ENCODE data around the gene VNN1.

Gene VNN1, protein sequence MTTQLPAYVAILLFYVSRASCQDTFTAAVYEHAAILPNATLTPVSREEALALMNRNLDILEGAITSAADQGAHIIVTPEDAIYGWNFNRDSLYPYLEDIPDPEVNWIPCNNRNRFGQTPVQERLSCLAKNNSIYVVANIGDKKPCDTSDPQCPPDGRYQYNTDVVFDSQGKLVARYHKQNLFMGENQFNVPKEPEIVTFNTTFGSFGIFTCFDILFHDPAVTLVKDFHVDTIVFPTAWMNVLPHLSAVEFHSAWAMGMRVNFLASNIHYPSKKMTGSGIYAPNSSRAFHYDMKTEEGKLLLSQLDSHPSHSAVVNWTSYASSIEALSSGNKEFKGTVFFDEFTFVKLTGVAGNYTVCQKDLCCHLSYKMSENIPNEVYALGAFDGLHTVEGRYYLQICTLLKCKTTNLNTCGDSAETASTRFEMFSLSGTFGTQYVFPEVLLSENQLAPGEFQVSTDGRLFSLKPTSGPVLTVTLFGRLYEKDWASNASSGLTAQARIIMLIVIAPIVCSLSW

DNA sequence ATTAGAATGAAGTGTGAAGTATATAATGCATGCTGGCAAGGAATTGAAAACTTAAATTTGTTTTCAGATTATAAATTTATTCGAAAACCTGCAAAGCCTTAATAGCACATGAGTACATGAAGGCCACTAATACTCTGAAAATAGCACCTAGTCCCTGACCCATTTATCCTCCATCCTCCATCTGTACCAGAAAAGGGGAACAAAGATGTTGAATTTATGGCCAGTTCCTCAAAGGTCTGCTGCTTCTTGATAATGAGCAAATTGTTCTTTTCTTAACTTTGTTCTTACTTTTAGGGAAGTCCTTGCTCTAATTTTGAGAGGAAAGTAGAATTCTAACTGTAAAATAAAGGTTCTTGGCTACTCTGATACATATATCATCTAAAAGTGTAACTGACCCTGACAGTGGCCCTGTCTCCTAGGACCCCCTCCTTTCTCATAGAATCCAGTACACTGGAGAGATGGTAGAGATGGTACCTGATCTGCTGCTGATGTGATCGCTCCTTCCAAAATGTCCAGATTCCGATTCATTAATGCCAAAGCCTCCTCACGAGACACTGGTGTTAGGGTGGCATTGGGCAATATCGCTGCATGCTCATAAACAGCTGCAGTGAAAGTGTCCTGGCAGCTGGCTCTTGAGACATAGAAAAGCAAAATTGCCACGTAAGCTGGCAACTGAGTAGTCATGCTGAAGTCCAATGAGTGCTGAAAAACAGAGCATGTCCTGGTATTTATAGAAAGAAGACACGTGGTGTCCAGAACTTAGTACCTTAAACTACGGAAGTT, at the start of gene VNN1:
Gene VNN1 (minus strand): TSS at position 704 of the 783 bp plus-strand sequence. CDS start 20 bp downstream, at position 684.
- no peak for DNase-seq (ENCODE audit: low read depth in 2 of 3, low spot score in 2 of 3)

DNA sequence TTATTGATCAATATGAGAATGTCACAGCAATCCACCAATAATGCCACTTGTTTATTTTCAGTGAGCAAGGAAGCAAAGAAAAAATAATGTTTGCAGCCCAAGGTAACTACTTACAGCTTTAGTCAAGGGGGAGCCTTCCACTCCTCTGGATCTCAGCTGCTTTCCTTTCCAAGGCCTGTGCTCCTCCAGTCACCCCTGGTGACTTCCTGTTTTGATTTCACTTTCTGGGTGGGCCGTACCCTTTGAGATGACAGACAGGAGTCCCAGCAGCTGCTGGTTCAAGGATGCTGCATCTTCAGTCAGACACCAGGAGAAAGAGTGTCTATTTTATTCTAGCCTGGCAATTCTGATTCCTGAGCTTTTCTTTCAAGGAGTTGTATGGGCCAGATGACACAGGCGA, 49.4 kb upstream of the VNN1 start:
- DNase-seq (ENCODE audit: low read depth in 2 of 3, low spot score in 2 of 3), result no peak

DNA sequence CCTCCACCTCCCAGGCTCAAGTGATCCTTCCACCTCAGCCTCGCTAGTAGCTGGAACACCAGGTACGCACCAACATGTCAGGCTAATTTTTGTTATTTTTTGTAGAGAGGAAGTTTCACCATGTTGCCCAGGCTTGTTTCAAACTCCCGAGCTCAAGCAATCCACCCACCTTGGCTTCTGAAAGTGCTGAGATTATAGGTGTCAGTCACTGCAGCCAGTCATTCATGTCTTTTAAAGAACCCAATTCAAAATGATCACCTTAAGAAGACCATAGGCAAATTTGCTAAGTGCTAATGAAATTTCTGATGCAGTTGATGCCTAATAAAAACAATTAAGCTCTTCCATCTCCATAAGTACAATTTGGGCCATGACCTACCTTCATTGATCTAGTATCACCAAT, 46.4 kb upstream of the VNN1 start:
- no peak for DNase-seq (ENCODE audit: low read depth in 2 of 3, low spot score in 2 of 3)

DNA sequence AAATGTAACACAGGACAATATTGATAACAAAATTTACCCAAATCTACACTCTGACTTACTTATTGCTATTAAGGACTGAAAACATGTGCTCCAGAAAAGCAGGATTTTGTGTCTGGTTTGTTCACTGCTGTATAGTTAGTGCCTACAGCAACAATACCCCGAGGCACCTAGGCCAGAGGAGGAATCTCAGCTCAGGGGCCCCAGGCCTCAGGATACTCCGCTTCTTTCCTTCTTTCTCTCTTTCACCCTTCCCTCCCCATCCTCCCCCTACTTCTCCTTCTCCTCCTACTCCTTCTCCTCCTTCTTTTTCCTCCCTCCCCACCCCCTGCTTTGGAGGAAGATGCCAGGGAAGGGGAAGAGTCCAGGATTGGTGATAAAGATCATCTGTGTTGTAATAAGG, 44.8 kb upstream of the VNN1 start:
- DNase-seq (ENCODE audit: low read depth in 2 of 3, low spot score in 2 of 3), result no peak

DNA sequence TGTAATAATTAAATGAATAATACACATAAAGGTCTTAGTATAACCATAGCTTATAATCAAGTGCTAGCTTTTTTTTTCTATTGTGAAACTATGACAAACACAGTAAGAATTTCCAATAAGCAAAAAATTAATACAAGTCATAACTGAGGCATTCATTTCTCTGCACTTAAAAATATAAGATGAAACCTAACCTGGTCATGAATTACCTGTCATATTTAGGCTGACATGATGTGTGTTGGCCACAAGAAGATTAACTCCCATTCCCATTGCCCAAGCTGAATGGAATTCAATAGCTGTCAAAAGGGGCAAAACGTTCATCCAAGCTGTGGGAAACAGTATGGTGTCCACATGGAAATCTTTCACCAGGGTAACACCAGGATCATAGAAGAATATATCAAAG, 38.4 kb upstream of the VNN1 start:
- DNase-seq (ENCODE audit: low read depth in 2 of 3, low spot score in 2 of 3), result no peak

DNA sequence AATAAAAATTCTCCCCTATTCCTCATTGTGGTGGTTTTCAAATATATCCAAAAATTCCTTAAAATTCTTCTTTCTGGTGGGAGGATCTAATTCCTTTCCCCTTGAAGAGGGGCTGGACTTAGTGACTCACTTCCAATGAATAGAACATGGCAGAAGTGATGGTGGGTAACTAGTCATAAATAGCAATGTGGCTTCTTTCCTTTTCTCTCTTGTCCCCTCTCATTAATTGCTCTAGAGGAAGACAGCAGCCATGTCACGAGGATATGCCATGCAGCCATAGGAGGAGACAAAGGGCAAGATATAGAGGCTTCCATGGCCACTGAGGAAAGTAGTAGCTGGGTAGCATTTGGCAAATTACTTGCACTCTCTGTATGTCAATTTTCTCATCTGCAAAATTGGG, 38.0 kb upstream of the VNN1 start:
- DNase-seq (ENCODE audit: low read depth in 2 of 3, low spot score in 2 of 3), result no peak

DNA sequence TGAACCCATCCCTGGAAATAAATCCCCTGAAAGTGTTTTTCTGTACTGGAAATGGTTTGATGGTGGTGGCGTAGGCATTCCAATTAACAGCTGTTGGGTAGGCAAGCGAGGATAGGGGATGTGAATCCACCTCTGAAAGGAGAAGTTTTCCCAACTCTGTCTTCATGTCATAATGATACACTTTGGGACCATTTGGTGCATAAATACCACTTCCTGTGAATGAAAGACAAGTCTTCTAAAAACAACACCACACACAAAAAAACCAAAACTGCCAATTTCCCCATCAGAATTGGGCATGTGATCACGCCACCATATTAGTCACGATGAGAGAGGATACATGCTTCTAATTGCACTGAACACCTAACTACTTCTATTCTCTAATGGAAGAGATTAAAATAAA, 37.5 kb upstream of the VNN1 start:
- no peak for DNase-seq (ENCODE audit: low read depth in 2 of 3, low spot score in 2 of 3)

DNA sequence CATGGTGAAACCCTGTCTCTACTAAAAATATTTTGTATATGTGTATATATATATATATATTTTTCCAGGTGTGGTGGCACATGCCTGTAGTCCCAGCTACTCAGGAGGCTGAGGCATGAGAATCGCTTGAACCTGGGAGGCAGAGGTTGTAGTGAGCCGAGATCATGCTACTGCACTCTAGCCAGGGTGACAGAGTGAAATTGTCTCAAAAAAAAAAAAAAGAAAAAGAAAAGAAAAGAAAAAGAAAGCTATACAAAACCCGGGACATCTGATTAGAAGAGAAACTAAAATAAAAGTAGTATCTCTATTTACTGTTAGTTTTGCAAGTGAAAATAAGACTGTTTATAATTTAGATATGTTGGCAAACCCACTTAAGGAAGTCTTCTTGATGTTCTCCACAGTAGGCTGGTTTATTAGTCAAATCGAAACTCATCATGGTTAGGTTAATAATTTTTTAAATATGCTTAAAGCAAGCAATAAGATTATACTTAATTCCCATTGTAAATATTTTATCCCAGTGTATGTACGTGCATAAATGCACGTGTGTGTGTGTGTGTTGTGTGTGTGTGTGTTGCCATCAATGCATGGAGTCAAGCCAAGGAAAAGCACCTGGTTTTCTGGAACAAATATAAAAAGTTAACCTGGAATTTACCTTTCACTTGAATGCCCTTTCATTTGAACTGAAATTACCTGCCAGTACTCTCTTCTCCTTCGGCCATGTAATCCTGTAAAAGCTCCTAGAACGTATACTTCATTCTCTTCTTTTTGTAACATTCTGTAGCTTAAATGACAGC, 36.8 kb upstream of the VNN1 start:
- no peak for DNase-seq (ENCODE audit: low read depth in 2 of 3, low spot score in 2 of 3)

DNA sequence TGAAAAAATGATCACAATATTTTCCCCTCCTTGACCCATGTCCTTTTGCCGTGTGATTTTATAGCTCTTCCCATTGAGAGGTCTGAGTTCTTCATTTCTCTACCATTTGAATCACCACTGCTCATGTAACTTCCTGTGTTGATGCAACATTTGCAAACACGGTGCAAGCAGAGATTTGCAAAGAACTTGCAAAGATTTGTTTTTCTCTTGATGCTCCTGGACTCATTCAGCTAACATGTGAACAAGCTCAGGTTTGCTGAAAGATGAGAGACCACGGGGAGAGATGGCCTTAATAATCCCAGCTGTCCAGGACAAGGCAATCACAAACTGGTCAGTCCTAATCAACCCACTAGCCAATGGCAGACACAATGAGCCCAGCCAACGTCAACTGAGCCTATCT, 35.3 kb upstream of the VNN1 start:
- no peak for DNase-seq (ENCODE audit: low read depth in 2 of 3, low spot score in 2 of 3)

DNA sequence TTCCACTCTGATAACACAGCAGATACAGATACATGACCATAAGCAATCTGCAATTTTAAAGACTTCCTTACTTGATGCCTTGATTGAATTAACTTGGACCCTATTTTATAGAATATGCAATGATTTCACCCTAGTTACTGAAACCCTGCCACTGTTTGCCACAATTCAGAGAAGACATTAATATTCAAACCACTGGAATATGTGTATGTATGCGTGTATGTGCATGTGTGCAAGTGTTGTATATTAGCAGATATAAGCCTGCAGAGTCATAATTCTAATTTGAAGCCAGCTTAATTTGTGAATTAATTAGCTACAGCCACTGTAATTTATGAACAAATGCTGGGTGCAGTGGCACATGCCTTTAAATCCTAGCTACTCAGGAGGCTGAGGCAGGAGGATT, 34.6 kb upstream of the VNN1 start:
- no peak for DNase-seq (ENCODE audit: low read depth in 2 of 3, low spot score in 2 of 3)

DNA sequence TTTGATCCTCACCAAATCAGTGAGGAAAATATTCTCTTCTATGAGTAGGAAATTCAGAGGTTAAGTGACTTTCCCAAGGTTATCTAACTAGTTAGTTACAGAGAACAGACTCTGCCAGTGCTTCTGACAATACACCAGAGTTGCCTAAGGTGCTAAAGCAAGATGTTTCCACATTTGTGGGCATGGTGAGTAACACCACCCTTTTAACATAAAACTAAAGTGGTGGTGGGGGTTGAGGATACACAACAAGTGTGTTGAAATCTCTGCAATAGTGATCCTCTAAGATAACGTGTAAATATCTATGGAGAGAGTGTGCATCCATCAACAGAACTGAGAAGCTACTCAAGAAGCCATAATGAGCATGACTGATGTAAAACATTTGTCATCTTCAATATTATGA, 32.2 kb upstream of the VNN1 start:
- no peak for DNase-seq (ENCODE audit: low read depth in 2 of 3, low spot score in 2 of 3)

DNA sequence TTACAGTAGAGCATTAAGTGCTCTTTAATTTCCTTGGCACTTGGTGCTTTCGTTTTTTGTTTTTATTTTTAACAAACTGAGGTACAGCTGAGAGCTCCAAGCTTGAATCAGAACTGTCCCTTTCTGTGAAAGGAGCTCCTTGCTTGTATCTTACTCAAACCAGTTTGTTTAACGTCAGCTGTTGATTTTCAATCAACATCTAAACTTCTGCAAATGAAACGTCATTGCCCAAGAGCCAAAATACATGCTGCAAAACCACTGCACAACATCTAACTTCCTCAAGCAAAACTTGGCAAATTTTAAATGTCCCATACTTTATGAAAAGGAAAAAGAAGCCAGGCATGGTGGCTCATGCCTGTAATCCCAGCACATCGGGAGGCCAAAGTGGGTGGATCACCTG, 28.6 kb upstream of the VNN1 start:
- no peak for DNase-seq (ENCODE audit: low read depth in 2 of 3, low spot score in 2 of 3)

DNA sequence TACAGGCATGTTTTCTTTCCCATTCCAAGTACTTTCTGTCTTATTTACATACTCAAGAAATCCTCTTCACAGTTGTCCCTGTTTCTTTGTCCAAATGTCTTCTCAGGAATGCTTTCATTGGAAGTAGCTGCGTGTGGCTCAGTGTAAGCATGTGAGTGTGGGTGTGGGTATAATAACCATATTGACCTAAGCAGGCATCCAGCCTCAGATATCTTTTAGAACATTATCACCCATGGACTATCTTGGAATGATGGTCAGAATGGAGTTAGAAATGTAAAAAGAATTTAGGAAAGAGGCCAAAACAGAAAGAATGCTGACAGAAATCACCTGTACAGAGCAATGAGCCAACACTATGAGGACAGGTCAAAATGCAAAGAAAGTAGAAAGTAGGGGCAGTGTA, 27.4 kb upstream of the VNN1 start:
- no peak for DNase-seq (ENCODE audit: low read depth in 2 of 3, low spot score in 2 of 3)

DNA sequence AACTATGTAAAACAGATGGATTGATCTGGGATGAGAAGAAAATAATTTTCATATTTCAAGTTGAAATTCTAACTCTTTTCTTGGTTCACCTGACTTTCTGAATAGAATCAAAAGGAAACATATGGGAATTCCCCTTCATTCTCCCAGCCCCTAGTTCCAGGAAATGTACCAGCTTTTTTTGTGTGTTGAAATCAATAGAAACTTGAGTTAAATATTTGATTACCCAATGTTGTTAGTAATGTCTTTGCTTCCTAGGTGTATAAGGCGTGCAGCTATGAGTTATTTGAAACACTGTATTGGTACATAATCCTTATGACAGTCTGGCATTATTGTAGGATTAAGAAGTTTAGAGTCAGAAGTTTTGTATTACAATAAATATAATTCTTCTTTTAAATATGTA, 22.4 kb upstream of the VNN1 start:
- DNase-seq (ENCODE audit: low read depth in 2 of 3, low spot score in 2 of 3), result no peak

DNA sequence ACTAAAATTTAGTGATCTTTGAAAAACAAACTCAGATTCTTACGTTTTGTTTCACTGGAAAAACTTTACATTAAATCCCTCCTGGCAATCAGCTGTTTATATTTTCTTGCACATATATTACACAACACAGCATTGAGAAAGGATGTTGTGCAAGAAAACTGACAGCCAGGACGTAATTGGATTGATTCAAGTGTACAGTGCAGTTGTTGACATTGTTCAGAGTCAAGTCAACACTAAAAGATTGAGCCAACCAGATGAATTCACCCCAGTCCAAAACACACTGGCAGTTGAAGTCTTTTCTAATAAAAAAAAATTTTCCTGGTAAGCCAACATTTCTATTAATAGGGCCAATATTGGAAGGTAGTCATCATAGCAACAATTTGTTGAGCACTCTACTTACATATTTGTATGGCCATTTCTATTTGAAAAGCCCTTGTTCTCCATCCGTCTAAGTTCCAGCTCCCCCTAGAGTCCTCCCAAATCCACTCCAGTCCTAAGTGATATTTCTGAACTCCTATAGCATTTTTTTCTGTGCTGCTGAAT, 20.9 kb upstream of the VNN1 start:
- DNase-seq (ENCODE audit: low read depth in 2 of 3, low spot score in 2 of 3), result no peak

DNA sequence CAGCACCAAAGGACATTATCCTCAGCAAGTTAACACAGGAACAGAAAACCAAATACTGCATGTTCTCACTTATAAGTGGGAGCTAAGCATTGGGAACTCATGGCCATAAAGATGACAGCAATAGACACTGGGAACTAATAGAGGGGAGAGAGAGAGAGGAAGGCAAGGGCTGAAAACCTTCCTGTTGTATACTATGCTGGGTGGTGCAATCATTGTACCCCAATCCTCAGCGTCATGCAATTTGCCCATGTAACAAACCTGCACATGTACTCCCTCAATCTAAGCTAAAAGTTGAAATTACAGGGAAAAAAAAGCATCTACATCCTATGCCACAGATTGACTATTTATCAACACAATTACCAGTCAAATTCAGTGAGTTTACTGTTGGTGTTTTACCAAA, 20.0 kb upstream of the VNN1 start:
- DNase-seq (ENCODE audit: low read depth in 2 of 3, low spot score in 2 of 3), result no peak

DNA sequence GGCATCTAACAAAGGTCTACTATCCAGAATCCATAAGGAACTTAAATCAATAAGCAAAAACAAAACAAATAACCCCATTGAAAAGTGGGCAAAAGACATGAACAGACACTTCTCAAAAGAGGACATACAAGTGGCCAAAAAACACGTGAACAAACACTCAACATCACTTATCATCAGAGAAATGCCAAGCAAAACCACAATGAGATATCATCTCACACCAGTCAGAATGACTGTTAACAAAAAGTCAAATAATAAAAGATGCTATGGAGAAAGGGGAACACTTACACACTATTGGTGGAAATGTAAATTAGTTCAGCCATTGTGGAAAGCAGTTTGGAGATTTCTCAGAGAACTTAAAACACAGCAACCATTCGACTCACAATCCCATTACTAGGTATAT, 19.4 kb upstream of the VNN1 start:
- DNase-seq (ENCODE audit: low read depth in 2 of 3, low spot score in 2 of 3), result no peak

DNA sequence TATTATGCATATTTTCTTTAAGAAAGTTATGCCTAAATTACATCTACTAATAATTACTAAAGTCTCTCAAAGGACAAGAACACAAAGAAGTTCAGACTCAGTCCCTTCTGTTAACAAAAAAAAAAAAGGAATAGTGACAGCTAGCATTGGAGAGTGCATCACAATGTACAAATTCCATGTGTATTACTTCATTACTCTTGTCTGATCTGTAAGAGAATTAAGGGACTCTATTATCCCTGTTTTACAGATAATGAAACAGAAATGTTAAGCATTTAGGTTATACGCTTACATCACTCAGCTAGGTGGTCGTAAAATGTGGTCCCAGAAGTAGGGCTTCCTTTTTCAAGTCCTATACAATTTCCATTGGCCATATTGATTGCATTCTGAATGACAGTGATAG, 17.2 kb upstream of the VNN1 start:
- no peak for DNase-seq (ENCODE audit: low read depth in 2 of 3, low spot score in 2 of 3)

DNA sequence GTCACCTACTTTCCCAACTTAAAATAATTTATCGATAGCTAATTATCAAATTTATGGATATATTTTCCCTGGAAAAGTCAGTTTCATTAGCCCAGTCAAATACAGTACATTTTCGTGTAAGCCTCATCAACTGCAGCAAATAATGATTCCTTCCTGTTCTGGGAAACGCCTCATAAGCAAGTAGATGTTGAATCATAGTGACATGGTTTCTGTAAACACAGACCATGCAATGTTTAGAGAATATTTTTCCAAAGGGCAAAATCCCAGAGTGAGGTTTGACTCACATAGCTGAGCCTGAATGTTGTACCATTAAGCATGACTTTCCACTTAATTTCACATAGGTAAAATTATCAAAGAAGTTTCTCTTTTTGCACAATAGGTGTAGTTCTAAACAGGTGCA, 16.7 kb upstream of the VNN1 start:
- DNase-seq (ENCODE audit: low read depth in 2 of 3, low spot score in 2 of 3), result no peak

DNA sequence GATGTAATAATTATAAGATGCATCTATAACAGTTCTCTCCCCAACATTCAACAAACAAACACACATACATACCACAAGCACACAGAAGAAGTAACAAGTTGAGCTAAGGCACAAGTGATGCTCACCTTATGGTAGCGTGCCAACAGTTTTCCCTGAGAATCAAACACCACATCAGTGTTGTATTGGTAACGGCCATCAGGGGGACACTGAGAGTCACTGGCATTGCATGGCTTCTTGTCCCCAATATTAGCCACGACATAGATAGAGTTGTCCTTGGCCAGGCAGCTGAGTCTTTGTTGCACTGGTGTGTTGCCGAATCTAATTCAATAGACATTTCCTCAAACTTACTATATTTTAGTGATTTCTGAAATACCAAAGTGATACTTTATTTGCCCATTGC, 14.8 kb upstream of the VNN1 start:
- DNase-seq (ENCODE audit: low read depth in 2 of 3, low spot score in 2 of 3), result no peak

DNA sequence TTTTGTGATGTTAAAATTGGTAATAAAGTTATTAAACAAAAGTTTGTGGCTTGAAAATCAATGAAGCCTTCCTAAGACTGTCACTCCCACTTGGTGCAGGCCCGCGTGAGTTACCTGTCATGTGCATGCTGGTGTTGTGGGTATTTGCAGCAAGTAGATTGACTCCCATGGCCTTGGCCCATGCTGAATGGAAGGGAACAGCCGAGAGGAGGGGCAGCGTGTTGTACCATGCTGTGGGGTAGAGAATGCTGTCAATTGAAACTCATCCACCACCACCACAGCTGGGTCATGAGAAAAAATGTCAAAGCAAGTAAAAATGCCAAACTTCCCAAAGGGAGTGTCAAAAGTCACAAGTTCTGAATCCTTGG, 12.7 kb upstream of the VNN1 start:
- DNase-seq (ENCODE audit: low read depth in 2 of 3, low spot score in 2 of 3), result no peak

All from activated CD8-positive, alpha-beta memory T cell treated with anti-CD3 and anti-CD28 coated beads for 48 hours (primary cell).